ENCODE data around the gene STEAP4. TPM values are rescaled to one million over a fixed set of nuclear protein-coding genes. Genes with fewer than 3 reads are reported as not detected.

Gene STEAP4
- 7.4 and 11.3 TPM in 2 replicates for total RNA-seq (2022)
- percentile 69 among the genes with signal in this experiment for Bru-seq, nascent RNA
- percentile 70 among the genes with signal in this experiment for BruChase-seq, experiment 1, labeled RNA remaining after a 6-hour chase
- BruChase-seq, experiment 2, labeled RNA remaining after a 2-hour chase = percentile 51 among the genes with signal in this experiment
- long read RNA-seq, full-length matches to known transcripts = 5 of 7 reads
- long read RNA-seq, partial matches to known transcripts = 1 of 7 reads
- long read RNA-seq, other reads (novel, unspliced or antisense) = 1 of 7 reads

GRCh38 chr7:88306590-88307048, at the start of gene STEAP4:
Gene STEAP4 (minus strand): TSS chr7:88306894. CDS start chr7:88284269, 22,625 bp downstream.
- CTCF ChIA-PET = interaction anchor here (1.0 kb wide), 2 partner anchors 11 to 15 kb away, joined by 3 read pairs; no protein-coding TSS in a partner anchor
- DNase-seq = peak; percentile 60
- no peak within 1 kb of the TSS for H3K27ac Mint-ChIP-seq (ENCODE audit: unreplicated experiment)
- H3K27me3 Mint-ChIP-seq (ENCODE audit: unreplicated experiment) = no peaks in the 10 kb centered on the region
- TF ChIP-seq CTCF (IDR thresholded peaks at IDR 0.05; ENCODE audit: unreplicated experiment) = no peak
- BruUV-seq (replicated peaks) = no TSS peak
- peak within 1 kb of the TSS; percentile 74 for H3K4me3 Mint-ChIP-seq (ENCODE audit: low read depth, unreplicated experiment)
- H3K9me3 Mint-ChIP-seq (ENCODE audit: low read depth, unreplicated experiment) = no peaks in the 10 kb centered on the region
- intact Hi-C loops (cut with micrococcal nuclease; ENCODE audit: unreplicated experiment) = no loop called here
- H3K4me1 Mint-ChIP-seq (ENCODE audit: low read depth, unreplicated experiment) = peaks cover 13% of the 10 kb centered on the region
- H3K36me3 Mint-ChIP-seq (ENCODE audit: insufficient read depth, unreplicated experiment) = peaks cover 8% of the 10 kb centered on the region

GRCh38 chr7:88355011-88355410, 48.3 kb upstream of the STEAP4 start:
- H3K4me1 Mint-ChIP-seq (ENCODE audit: low read depth, unreplicated experiment) = no peaks in the 10 kb centered on the region
- no peak for DNase-seq
- intact Hi-C loops (cut with micrococcal nuclease; ENCODE audit: unreplicated experiment) = loop anchor here (5.0 kb wide), 1 partner anchor 63 kb away; no protein-coding TSS in a partner anchor
- no peak overlapping the region for H3K27ac Mint-ChIP-seq (ENCODE audit: unreplicated experiment)
- no peaks in the 10 kb centered on the region for H3K9me3 Mint-ChIP-seq (ENCODE audit: low read depth, unreplicated experiment)
- BruUV-seq (replicated peaks) = no TSS peak
- no peak for TF ChIP-seq CTCF (IDR thresholded peaks at IDR 0.05; ENCODE audit: unreplicated experiment)
- CTCF ChIA-PET = no interaction called here
- H3K4me3 Mint-ChIP-seq (ENCODE audit: low read depth, unreplicated experiment) = no peak overlapping the region
- no peaks in the 10 kb centered on the region for H3K36me3 Mint-ChIP-seq (ENCODE audit: insufficient read depth, unreplicated experiment)
- no peaks in the 10 kb centered on the region for H3K27me3 Mint-ChIP-seq (ENCODE audit: unreplicated experiment)

DNA sequence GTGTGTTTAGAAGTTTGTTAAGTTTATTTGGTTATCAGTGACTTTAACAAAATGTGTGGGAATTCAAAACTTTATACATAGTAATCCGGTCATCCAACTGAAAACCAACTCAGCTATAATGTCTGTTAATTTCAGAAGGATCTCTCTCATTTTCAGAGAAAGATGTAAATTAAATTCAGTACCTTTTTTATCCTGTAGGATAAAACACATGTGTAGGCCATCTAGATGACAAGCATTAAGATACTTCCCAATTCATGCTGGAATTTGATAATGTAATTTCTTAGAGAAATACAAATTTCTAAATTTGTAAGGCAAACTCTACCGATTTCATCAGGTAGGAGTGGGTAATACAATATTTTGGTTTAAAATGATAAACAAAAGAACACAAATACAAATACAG, 43.4 kb upstream of the STEAP4 start:
- intact Hi-C loops (cut with micrococcal nuclease; ENCODE audit: unreplicated experiment) = no loop called here
- peaks cover 14% of the 10 kb centered on the region for H3K4me1 Mint-ChIP-seq (ENCODE audit: low read depth, unreplicated experiment)
- no peak overlapping the region for H3K27ac Mint-ChIP-seq (ENCODE audit: unreplicated experiment)
- no peaks in the 10 kb centered on the region for H3K27me3 Mint-ChIP-seq (ENCODE audit: unreplicated experiment)
- no TSS peak for BruUV-seq (replicated peaks)
- TF ChIP-seq CTCF (IDR thresholded peaks at IDR 0.05; ENCODE audit: unreplicated experiment) = no peak
- H3K36me3 Mint-ChIP-seq (ENCODE audit: insufficient read depth, unreplicated experiment) = no peaks in the 10 kb centered on the region
- H3K4me3 Mint-ChIP-seq (ENCODE audit: low read depth, unreplicated experiment) = no peak overlapping the region
- no peaks in the 10 kb centered on the region for H3K9me3 Mint-ChIP-seq (ENCODE audit: low read depth, unreplicated experiment)
- DNase-seq = no peak
- CTCF ChIA-PET = no interaction called here

- no peaks in the 10 kb centered on the region for H3K9me3 Mint-ChIP-seq (ENCODE audit: low read depth, unreplicated experiment)
- no peak for TF ChIP-seq CTCF (IDR thresholded peaks at IDR 0.05; ENCODE audit: unreplicated experiment)
- H3K27ac Mint-ChIP-seq (ENCODE audit: unreplicated experiment) = peak overlapping the region; percentile 70
- no peaks in the 10 kb centered on the region for H3K27me3 Mint-ChIP-seq (ENCODE audit: unreplicated experiment)
- H3K36me3 Mint-ChIP-seq (ENCODE audit: insufficient read depth, unreplicated experiment) = no peaks in the 10 kb centered on the region
- CTCF ChIA-PET = interaction anchor here (0.7 kb wide), 1 partner anchor 104 kb away, joined by 3 read pairs; no protein-coding TSS in a partner anchor
- TSS peak; percentile 90 for BruUV-seq (replicated peaks)
- peaks cover 14% of the 10 kb centered on the region for H3K4me1 Mint-ChIP-seq (ENCODE audit: low read depth, unreplicated experiment)
- intact Hi-C loops (cut with micrococcal nuclease; ENCODE audit: unreplicated experiment) = loop anchor here (5.0 kb wide), 1 partner anchor 65 kb away; no protein-coding TSS in a partner anchor
- no peak overlapping the region for H3K4me3 Mint-ChIP-seq (ENCODE audit: low read depth, unreplicated experiment)
- DNase-seq = no peak
Measured at GRCh38 chr7:88347517-88347916, 40.8 kb upstream of the STEAP4 start.
